IMR-90 (cell line): ENCODE measurements around the gene INO80. TPM values are rescaled to one million over a fixed set of nuclear protein-coding genes. Genes with fewer than 3 reads are reported as not detected.

Experiments used
- ATAC-seq: fragments of 200-7000 bp; cut with Tn5 transposase; 2 replicates; pipeline ENCODE4 v1.9.1; 2020; ENCODE audit warnings: low read depth, mild to moderate bottlenecking, moderate library complexity
- BruUV-seq: library from RNA; stranded (reverse); fragments of 400-500 nt; replicated peaks from 2 replicates; lab custom pipeline; 2021; lab: Mats Ljungman, UMichigan
- CTCF ChIA-PET: fragments of 300-600 bp; formaldehyde crosslinking; extraction: SDS; loops from one replicate; lab custom pipeline; 2021; ENCODE audit warnings: antibody characterized with exemption; lab: Yijun Ruan, JAX
- POLR2A ChIA-PET: fragments of 300-600 bp; sonication (Branson Sonifier 250); formaldehyde crosslinking; loops from one replicate; lab custom pipeline; 2022; ENCODE audit warnings: antibody characterized with exemption; ENCODE audit not compliant: unreplicated experiment; lab: Charles Lee
- DNase-seq: peaks from one replicate; pipeline ENCODE4 v3.0.0; 2013
- H2AFZ ChIP-seq: replicated peaks from 2 replicates; pipeline ENCODE3; 2013; ENCODE audit warnings: low read length, mild to moderate bottlenecking; ENCODE audit not compliant: poor library complexity
- H2AK5ac ChIP-seq: 2 replicates; pipeline ENCODE4 v1.6.1; 2013; ENCODE audit warnings: low read depth, low read length, inconsistent platforms
- H2AK9ac ChIP-seq: replicated peaks from 2 replicates; pipeline ENCODE3; 2013; ENCODE audit warnings: mild to moderate bottlenecking, low read depth, low read length, moderate library complexity; ENCODE audit not compliant: poor library complexity
- H2BK120ac ChIP-seq: 2 replicates; pipeline ENCODE4 v1.6.1; 2013; ENCODE audit warnings: low read depth, low read length, inconsistent platforms
- H2BK15ac ChIP-seq: 3 replicates; pipeline ENCODE4 v1.6.1; 2013; ENCODE audit warnings: low read depth, low read length, inconsistent platforms
- H2BK20ac ChIP-seq: 2 replicates; pipeline ENCODE4 v1.6.1; 2013; ENCODE audit warnings: low read depth, mild to moderate bottlenecking, inconsistent platforms, low read length, moderate library complexity
- H2BK5ac ChIP-seq: 2 replicates; pipeline ENCODE4 v1.6.1; 2013; ENCODE audit warnings: mild to moderate bottlenecking, low read depth, low read length, inconsistent platforms; ENCODE audit not compliant: poor library complexity, severe bottlenecking
- H3K14ac ChIP-seq: replicated peaks from 2 replicates; pipeline ENCODE4 v1.6.1; 2013; ENCODE audit warnings: low read depth, low read length, inconsistent platforms
- H3K18ac ChIP-seq: 2 replicates; pipeline ENCODE4 v1.6.1; 2013; ENCODE audit warnings: low read depth, low read length, control low read depth
- H3K23ac ChIP-seq: 2 replicates; pipeline ENCODE4 v1.6.1; 2013; ENCODE audit warnings: low read depth, low read length, inconsistent platforms
- H3K27ac ChIP-seq: 2 replicates; pipeline ENCODE4 v1.5.1; 2013; ENCODE audit warnings: mild to moderate bottlenecking, control low read depth, low read length; ENCODE audit not compliant: insufficient read depth
- H3K27me3 ChIP-seq: 2 replicates; pipeline ENCODE4 v1.6.1; 2013; ENCODE audit warnings: low read length; ENCODE audit not compliant: control insufficient read depth, insufficient read depth
- H3K36me3 ChIP-seq: 2 replicates; pipeline ENCODE4 v1.6.1; 2013; ENCODE audit warnings: low read length, mixed read lengths; ENCODE audit not compliant: control insufficient read depth, insufficient read depth
- H3K4ac ChIP-seq: 2 replicates; pipeline ENCODE4 v1.6.1; 2013; ENCODE audit warnings: low read depth, low read length, inconsistent platforms
- H3K4me1 ChIP-seq: 2 replicates; pipeline ENCODE4 v1.6.1; 2013; ENCODE audit warnings: low read length, mixed read lengths; ENCODE audit not compliant: control insufficient read depth, insufficient read depth
- H3K4me2 ChIP-seq: 2 replicates; pipeline ENCODE4 v1.6.1; 2013; ENCODE audit warnings: low read depth, mild to moderate bottlenecking, control low read depth, low read length, moderate library complexity
- H3K4me3 ChIP-seq: 2 replicates; pipeline ENCODE4 v1.5.1; 2013; ENCODE audit warnings: low read depth, mild to moderate bottlenecking, control low read depth, low read length, moderate library complexity; ENCODE audit not compliant: insufficient read depth
- H3K56ac ChIP-seq: 2 replicates; pipeline ENCODE4 v1.6.1; 2013; ENCODE audit warnings: low read length, inconsistent platforms; ENCODE audit not compliant: insufficient read depth; ENCODE audit errors: extremely low read depth
- H3K79me1 ChIP-seq, 2 experiments: 2 replicates each; pipeline ENCODE4 v1.6.1; 2013; ENCODE audit warnings: low read length in 2 of 2, inconsistent platforms in 1 of 2, low read depth in 1 of 2
- H3K9ac ChIP-seq: 2 replicates; pipeline ENCODE4 v1.6.1; 2013; ENCODE audit warnings: low read depth, low read length, control low read depth
- H3K9me1 ChIP-seq: 2 replicates; pipeline ENCODE4 v1.6.1; 2013; ENCODE audit warnings: low read length, inconsistent platforms; ENCODE audit not compliant: insufficient read depth
- H3K9me3 ChIP-seq: 2 replicates; pipeline ENCODE4 v1.6.1; 2013; ENCODE audit warnings: low read length; ENCODE audit not compliant: control insufficient read depth, insufficient read depth
- H4K20me1 ChIP-seq: 2 replicates; pipeline ENCODE4 v1.6.1; 2013; ENCODE audit warnings: low read length, inconsistent platforms; ENCODE audit not compliant: insufficient read depth
- H4K5ac ChIP-seq: 2 replicates; pipeline ENCODE4 v1.6.1; 2013; ENCODE audit warnings: mild to moderate bottlenecking, low read depth, low read length, control low read depth
- H4K8ac ChIP-seq, 2 experiments: 2 replicates each; pipeline ENCODE4 v1.6.1; 2013; ENCODE audit warnings: low read depth in 2 of 2, low read length in 2 of 2, control low read depth in 1 of 2, inconsistent platforms in 1 of 2
- H4K91ac ChIP-seq: 2 replicates; pipeline ENCODE4 v1.6.1; 2013; ENCODE audit warnings: low read depth, low read length, inconsistent platforms; ENCODE audit not compliant: insufficient read depth
- CEBPB ChIP-seq: IDR thresholded peaks from 2 replicates; pipeline ENCODE4 v1.6.1; 2012; ENCODE audit warnings: low read depth, low read length, improper control_type of control experiment
- WGBS, 2 experiments: methylation state at CpG; one replicate each; pipeline versions ENCODE4 v1.1.5 to v1.1.7; 2013; ENCODE audit warnings: missing lambda C conversion rate in 2 of 2; ENCODE audit not compliant: insufficient read length in 1 of 2; ENCODE audit errors: extremely low coverage in 2 of 2; 5-methylcytosine and 5-hydroxymethylcytosine counted together
- dilution Hi-C: fragments of 300-500 bp; cut with HindIII; formaldehyde crosslinking; loops from one replicate; pipeline ENCODE4 v1.14.3; 2018; ENCODE audit warnings: low sequenced_read_pairs; ENCODE audit not compliant: unreplicated experiment
- in situ Hi-C: fragments of 300-500 bp; cut with MboI; formaldehyde crosslinking; loops from 3 replicates; pipeline ENCODE4 v1.14.3; 2019; ENCODE audit warnings: low sequenced_read_pairs, inconsistent platforms, mixed read lengths
- intact Hi-C: fragments of 100-400 bp; cut with micrococcal nuclease; formaldehyde crosslinking; loops from 2 replicates; pipeline ENCODE4 v1.10.0; 2022
- polyA plus RNA-seq, 3 experiments: library from polyadenylated mRNA; depleted of rRNA; stranded (reverse); fragments of >200 nt; gene quantifications; 2 replicates each; pipeline ENCODE4 v1.2.3, GENCODE V29; 2012; ENCODE audit warnings: low replicate concordance in 1 of 3
- total RNA-seq: library from RNA; depleted of rRNA; stranded (reverse); fragments of >200 nt; gene quantifications from 2 replicates; pipeline ENCODE4 v1.2.3, GENCODE V29; 2012
- TF ChIP-seq, protein P1 (sequence below): fragments of 150-350 bp; IDR thresholded peaks from 2 replicates; pipeline ENCODE4 v1.6.1; 2017; ENCODE audit warnings: mild to moderate bottlenecking, antibody characterized with exemption, low read length, low read depth

The INO80 gene
- total and polyA plus RNA-seq, 2 of the 4 experiments (the other 2 are of a cell fraction): 6.0 to 13.3 TPM

- no TSS peak for BruUV-seq
- no peak overlapping the region; the same call in 1 of the 2 replicates for H3K9ac ChIP-seq
- TF ChIP-seq CEBPB: peak; percentile 94
- TF ChIP-seq, protein P1, sequence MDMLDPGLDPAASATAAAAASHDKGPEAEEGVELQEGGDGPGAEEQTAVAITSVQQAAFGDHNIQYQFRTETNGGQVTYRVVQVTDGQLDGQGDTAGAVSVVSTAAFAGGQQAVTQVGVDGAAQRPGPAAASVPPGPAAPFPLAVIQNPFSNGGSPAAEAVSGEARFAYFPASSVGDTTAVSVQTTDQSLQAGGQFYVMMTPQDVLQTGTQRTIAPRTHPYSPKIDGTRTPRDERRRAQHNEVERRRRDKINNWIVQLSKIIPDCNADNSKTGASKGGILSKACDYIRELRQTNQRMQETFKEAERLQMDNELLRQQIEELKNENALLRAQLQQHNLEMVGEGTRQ: no peak
- H4K20me1 ChIP-seq: no peaks in the 10 kb centered on the region
- H3K18ac ChIP-seq: peak overlapping the region; percentile 97
- no peaks in the 10 kb centered on the region for H3K9me3 ChIP-seq
- peak overlapping the region; percentile 70 for H4K91ac ChIP-seq
- H3K14ac ChIP-seq: peak overlapping the region; percentile 97
- peak overlapping the region; percentile 84 for H2AK5ac ChIP-seq
- H3K27ac ChIP-seq: 0 out of 2 replicates have a peak overlapping the region, but pooled peaks have one; percentile 37
- no CpG with 5 or more reads among the region's 3 CpGs for WGBS, 2 experiments
- dilution Hi-C loops (no loop called here), in situ Hi-C loops (no loop called here), intact Hi-C loops (loop anchor here (2.0 kb wide), 1 partner anchor 107 kb away; no protein-coding TSS in a partner anchor)
- peak overlapping the region; percentile 95 for H2BK20ac ChIP-seq
- no peak overlapping the region for H2AK9ac ChIP-seq
- H3K36me3 ChIP-seq: peaks cover 9% of the 10 kb centered on the region; the same call in 1 of the 2 replicates
- no peak overlapping the region for H3K4me2 ChIP-seq
- no peaks in the 10 kb centered on the region for H3K27me3 ChIP-seq
- peak overlapping the region; percentile 41; the same call in 2 of the 3 replicates for H2BK15ac ChIP-seq
- peaks cover 9% of the 10 kb centered on the region for H3K9me1 ChIP-seq
- CTCF ChIA-PET: interaction anchor here (0.8 to 0.9 kb wide), 3 partner anchors 14 to 110 kb away, joined by 3 to 6 read pairs (median 4); no protein-coding TSS in a partner anchor
- H3K56ac ChIP-seq: peak overlapping the region; percentile 41; the same call in 1 of the 2 replicates
- ATAC-seq (peak; percentile 16; the same call in 1 of the 2 replicates), DNase-seq (peak; percentile 86)
- peaks cover 31% of the 10 kb centered on the region for H3K4me1 ChIP-seq
- no peak overlapping the region for H2AFZ ChIP-seq
- peak overlapping the region; percentile 94; the same call in 1 of the 2 replicates for H4K5ac ChIP-seq
- peak overlapping the region; percentile 80; the same call in 1 of the 2 replicates for H3K4ac ChIP-seq
- H2BK5ac ChIP-seq: peak overlapping the region; percentile 97
- peak overlapping the region; percentile 92; the same call in 1 of the 2 replicates for H3K23ac ChIP-seq
- H2BK120ac ChIP-seq: peak overlapping the region; percentile 94
- no peak overlapping the region for H3K4me3 ChIP-seq
- POLR2A ChIA-PET: no interaction called here
- peaks cover 21 to 73% of the 10 kb centered on the region in 2 experiments for H3K79me1 ChIP-seq
- H4K8ac ChIP-seq: peak overlapping the region; percentile 14 to 91; a peak in 3 of 4 replicates
Observed at GRCh38 chr15:41013691-41014414, 102.2 kb downstream of the INO80 start.
